GM12873 (cell line): ENCODE results near the gene VCPKMT.

Source experiments
- CTCF ChIP-seq: IDR thresholded peaks from 2 replicates; pipeline ENCODE4 v1.5.1; 2012; ENCODE audit warnings: low read depth, mild to moderate bottlenecking, moderate library complexity, low read length, control low read depth; ENCODE audit not compliant: insufficient read depth; ENCODE audit errors: missing control alignments

Gene VCPKMT

GRCh38 chr14:50063876-50064420, 52.4 kb downstream of the VCPKMT start:
- no peak for TF ChIP-seq CTCF

- TF ChIP-seq CTCF: peak; percentile 22
Measured at GRCh38 chr14:50062438-50063085, 53.8 kb downstream of the VCPKMT start.

- no peak for TF ChIP-seq CTCF
Measured at GRCh38 chr14:50061664-50062437, 54.5 kb downstream of the VCPKMT start.

- no peak for TF ChIP-seq CTCF
Measured at GRCh38 chr14:50060871-50061663, 55.3 kb downstream of the VCPKMT start.

GRCh38 chr14:50059763-50060616, 56.4 kb downstream of the VCPKMT start:
- TF ChIP-seq CTCF: no peak
